ENCODE measurements around the gene MON1B. TPM values are rescaled to one million over a fixed set of nuclear protein-coding genes. Genes with fewer than 3 reads are reported as not detected.

Gene MON1B
- total RNA-seq, 1 donor from 2014 or later: 6.8 TPM

DNA sequence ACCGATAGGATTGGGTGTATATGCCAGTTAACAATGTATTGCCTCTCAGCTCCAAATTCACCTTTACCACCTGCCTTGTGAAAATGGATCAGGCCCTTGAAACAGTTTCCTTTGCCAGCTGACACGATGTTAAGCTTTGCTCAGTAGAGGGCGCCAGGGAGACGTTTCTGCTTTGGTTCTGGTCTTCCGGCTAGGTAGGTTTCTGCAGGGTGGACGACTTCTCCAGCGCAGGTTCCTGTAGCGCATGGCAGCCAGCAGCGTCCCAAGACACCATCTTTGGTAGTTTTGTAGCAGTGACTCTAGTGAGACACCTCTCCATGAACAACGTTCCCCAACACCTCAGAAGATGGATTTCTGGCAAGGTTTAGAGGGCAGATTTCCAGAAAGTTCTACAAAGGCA lies 32.2 kb downstream of the MON1B start:
- H3K36me3 ChIP-seq (ENCODE audit: control insufficient read depth, insufficient read depth, low read length): no peaks in the 10 kb centered on the region
- no peak overlapping the region for H3K4me3 ChIP-seq (ENCODE audit: low read depth, low read length)
- no peaks in the 10 kb centered on the region for H3K27me3 ChIP-seq (ENCODE audit: control insufficient read depth, insufficient read depth, low read length)
- TF ChIP-seq, protein P1, sequence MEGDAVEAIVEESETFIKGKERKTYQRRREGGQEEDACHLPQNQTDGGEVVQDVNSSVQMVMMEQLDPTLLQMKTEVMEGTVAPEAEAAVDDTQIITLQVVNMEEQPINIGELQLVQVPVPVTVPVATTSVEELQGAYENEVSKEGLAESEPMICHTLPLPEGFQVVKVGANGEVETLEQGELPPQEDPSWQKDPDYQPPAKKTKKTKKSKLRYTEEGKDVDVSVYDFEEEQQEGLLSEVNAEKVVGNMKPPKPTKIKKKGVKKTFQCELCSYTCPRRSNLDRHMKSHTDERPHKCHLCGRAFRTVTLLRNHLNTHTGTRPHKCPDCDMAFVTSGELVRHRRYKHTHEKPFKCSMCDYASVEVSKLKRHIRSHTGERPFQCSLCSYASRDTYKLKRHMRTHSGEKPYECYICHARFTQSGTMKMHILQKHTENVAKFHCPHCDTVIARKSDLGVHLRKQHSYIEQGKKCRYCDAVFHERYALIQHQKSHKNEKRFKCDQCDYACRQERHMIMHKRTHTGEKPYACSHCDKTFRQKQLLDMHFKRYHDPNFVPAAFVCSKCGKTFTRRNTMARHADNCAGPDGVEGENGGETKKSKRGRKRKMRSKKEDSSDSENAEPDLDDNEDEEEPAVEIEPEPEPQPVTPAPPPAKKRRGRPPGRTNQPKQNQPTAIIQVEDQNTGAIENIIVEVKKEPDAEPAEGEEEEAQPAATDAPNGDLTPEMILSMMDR (IDR thresholded peaks at IDR 0.05; ENCODE audit: insufficient read depth, low read length, severe bottlenecking): peak; percentile 28
- DNase-seq (ENCODE audit: low read depth) (no peak), FAIRE-seq (no peak)

DNA sequence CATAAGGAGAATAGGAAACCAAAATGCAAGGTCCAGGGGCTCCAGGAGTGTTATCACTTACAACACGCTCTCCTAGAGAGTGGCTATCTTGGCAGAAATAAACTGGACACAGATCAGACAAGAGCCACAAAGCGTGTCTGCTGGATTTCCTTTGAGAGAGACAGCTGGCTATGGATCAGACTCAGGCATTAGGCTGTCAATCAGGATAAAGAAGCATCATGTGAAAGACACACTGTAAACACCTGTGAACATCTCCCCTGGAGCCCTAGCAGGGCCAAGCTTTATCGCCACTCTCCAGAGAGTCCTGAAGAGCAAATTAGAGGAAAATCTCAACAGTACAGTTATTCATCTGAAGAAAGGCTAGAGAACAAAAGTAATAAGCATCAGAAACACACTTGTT lies 34.2 kb downstream of the MON1B start:
- H3K27me3 ChIP-seq (ENCODE audit: control insufficient read depth, insufficient read depth, low read length): no peaks in the 10 kb centered on the region
- DNase-seq (ENCODE audit: low read depth): no peak
- FAIRE-seq: no peak
- H3K36me3 ChIP-seq (ENCODE audit: control insufficient read depth, insufficient read depth, low read length): no peaks in the 10 kb centered on the region
- H3K4me3 ChIP-seq (ENCODE audit: low read depth, low read length): no peak overlapping the region
- TF ChIP-seq, protein P1 (IDR thresholded peaks at IDR 0.05; ENCODE audit: insufficient read depth, low read length, severe bottlenecking): no peak

DNA sequence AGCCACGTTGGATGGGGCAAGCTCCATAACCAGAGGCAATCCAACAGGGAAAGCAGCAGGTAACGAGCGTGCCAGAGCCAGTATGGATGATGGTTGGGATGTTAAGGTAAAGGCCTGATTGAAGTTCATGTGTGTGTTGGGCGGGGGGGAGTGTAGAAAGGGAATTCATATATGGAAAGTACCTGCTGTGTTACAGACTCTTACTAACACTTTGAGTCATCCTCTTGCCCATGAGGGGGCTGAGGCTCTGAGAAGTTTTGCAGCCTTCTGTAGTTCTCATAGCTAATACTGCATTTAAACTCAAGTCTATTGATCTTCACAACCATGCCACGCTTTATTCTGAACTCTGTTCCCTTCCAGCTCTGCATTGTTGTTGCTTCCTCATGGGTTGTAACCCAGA lies 36.8 kb downstream of the MON1B start:
- H3K4me3 ChIP-seq (ENCODE audit: low read depth, low read length): no peak overlapping the region
- FAIRE-seq: no peak
- H3K27me3 ChIP-seq (ENCODE audit: control insufficient read depth, insufficient read depth, low read length): no peaks in the 10 kb centered on the region
- TF ChIP-seq, protein P1 (IDR thresholded peaks at IDR 0.05; ENCODE audit: insufficient read depth, low read length, severe bottlenecking): no peak
- H3K36me3 ChIP-seq (ENCODE audit: control insufficient read depth, insufficient read depth, low read length): no peaks in the 10 kb centered on the region
- DNase-seq (ENCODE audit: low read depth): no peak

DNA sequence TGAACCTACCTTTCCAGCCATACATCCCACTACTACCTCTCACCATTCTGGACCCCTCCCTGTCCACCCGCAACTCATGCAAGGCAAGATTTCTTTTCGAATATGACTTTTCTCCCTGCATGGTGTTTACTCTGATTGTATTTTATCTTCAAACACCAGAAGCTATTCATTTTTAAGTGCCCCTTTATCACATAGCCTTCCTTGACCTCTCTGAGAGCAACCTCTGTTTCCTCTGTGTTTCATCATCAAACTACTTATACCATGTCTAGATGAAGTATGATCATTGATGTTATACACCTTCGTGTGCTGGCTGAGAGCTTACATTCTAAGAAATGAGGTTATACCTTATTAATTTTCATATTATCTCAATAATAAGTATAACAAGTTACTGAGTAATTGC lies 40.1 kb downstream of the MON1B start:
- no peak overlapping the region for H3K4me3 ChIP-seq (ENCODE audit: low read depth, low read length)
- FAIRE-seq: no peak
- DNase-seq (ENCODE audit: low read depth): no peak
- H3K27me3 ChIP-seq (ENCODE audit: control insufficient read depth, insufficient read depth, low read length): no peaks in the 10 kb centered on the region
- H3K36me3 ChIP-seq (ENCODE audit: control insufficient read depth, insufficient read depth, low read length): no peaks in the 10 kb centered on the region
- TF ChIP-seq, protein P1 (IDR thresholded peaks at IDR 0.05; ENCODE audit: insufficient read depth, low read length, severe bottlenecking): no peak

DNA sequence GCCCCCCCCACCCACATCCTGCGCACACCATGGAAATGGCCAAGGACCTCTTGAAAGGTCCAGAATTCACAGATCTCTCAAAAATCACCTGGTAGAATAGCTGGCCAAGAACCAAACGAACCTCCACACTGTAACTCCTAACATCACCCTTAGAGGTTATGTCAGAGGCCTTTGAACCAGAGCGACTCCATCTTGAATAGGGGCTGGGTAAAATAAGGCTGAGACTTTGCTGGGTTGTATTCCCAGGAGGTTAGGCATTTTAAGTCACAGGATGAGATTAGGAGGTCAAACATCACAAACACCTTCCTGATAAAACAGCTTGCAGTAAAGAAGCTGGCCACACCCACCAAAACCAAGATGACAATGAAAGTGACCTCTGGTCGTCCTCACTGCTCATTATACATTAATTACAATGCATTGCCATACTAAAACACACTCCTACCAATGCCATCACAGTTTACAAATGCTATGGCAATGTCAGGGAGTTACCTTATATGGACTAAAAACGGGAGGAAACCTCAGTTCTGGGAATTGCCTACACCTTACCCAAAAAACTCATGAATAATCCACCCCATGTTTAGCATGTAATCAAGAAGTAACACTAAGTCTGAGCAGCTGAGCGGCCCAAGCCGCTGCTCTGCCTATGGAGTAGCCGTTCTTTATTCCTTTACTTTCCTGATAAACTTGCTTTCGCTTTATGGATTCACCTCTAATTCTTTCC lies 43.0 kb downstream of the MON1B start:
- FAIRE-seq (no peak), DNase-seq (ENCODE audit: low read depth) (no peak)
- H3K4me3 ChIP-seq (ENCODE audit: low read depth, low read length): no peak overlapping the region
- no peaks in the 10 kb centered on the region for H3K27me3 ChIP-seq (ENCODE audit: control insufficient read depth, insufficient read depth, low read length)
- H3K36me3 ChIP-seq (ENCODE audit: control insufficient read depth, insufficient read depth, low read length): no peaks in the 10 kb centered on the region
- TF ChIP-seq, protein P1 (IDR thresholded peaks at IDR 0.05; ENCODE audit: insufficient read depth, low read length, severe bottlenecking): no peak

DNA sequence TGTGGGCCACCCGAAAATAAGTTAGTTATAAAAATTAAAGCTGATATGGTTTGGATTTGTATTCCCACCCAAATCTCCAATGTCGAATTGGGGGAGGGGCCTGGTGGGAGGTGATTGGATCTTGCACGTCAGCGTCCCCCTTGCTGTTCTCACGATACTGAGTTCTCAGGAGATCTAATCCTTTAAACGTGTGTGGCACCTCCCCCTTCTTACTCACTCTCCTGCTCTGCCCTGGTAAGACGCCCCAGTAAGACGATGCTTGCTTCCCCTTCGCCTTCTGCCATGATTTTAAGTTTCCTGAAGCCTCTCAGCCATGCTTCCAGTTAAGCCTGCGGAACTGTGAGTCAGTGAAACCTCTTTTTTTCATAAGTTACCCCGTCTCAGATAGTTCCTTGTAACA lies 43.6 kb downstream of the MON1B start:
- H3K4me3 ChIP-seq (ENCODE audit: low read depth, low read length): no peak overlapping the region
- TF ChIP-seq, protein P1 (IDR thresholded peaks at IDR 0.05; ENCODE audit: insufficient read depth, low read length, severe bottlenecking): no peak
- FAIRE-seq: no peak

More for the DNA sequence above, 43.6 kb downstream of the MON1B start:
- peak; percentile 25 for DNase-seq (ENCODE audit: low read depth)
- no peaks in the 10 kb centered on the region for H3K36me3 ChIP-seq (ENCODE audit: control insufficient read depth, insufficient read depth, low read length)
- no peaks in the 10 kb centered on the region for H3K27me3 ChIP-seq (ENCODE audit: control insufficient read depth, insufficient read depth, low read length)
